Measurements from ENCODE around the gene ETAA1. TPM values are rescaled to one million over a fixed set of nuclear protein-coding genes. Genes with fewer than 3 reads are reported as not detected.

Gene ETAA1
- 10 to 100 TPM; 24.5 to 31.2 (median 26.3) TPM for polyA plus RNA-seq (ENCODE audit: insufficient read length in 4 of 4)

DNA sequence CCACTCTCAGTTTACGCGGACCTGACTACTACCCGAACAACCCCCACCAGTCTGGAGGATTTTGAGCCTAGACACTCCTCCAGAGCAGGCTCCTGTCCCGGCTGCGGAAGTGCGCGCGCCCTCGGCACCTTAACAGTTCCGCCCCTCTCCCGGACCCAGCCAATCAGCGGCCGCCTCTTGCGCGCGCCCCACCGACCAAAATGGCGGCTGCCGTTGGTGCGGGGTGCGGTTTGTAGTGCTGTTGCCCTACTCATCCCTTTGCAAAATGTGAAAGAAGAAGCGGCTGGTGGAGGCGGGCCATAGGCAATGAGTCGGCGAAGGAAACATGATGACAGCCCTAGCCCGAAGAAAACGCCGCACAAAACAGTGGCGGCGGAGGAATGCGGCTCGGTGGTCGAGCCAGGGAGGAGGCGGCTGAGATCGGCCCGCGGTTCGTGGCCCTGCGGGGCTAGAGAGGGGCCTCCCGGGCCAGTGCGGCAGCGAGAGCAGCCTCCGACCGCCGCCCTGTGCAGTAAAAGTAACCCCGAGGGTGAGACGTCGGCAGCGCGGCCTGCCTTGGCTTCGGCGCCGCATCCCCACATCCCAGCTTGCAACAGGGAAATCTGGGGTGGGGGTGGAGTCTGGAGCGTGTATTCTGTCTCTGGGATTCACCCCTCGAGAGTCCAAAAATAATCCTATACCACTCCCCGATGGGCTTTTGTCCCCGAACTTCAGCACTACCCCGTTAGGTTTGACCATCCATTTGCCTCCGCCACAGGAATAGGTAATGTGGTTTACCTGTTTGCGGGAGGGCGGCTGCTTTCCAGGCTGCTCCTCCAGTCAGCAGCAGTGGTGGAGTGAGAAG lies at the start of gene ETAA1:
TSS of gene ETAA1 (plus strand) at position 191 of the 844 bp plus-strand sequence. CDS start at position 307, 116 bp downstream.
- DNase-seq (ENCODE audit: low read depth in 4 of 4, low spot score in 3 of 4): peak; percentile 75 to 86 (median 80)

DNA sequence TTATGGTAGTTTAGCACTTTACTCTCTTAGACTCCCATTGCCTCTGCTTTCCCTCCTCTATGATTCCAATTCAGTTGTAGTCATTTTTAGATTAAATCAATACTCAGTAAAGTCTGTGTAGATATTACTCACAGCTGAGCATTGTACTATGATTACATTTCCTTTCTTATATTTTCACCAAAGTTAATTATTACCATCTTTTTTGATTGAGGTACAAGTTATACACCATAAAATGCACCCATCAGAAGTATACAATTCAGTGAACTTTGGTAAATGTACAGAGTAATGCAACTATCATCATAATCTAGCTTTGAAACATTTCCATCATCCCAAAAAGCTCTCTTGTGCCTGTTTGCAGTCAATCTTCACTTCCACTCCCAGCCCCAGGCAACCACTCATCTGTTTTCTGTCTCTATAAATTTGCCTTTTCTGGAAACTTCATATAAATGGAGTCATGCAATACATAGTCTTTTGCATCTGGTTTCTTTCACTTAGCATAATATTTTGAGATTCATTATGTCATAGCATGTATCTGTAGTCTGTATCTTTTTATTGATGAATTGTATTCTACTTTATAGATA lies 30.2 kb upstream of the ETAA1 start:
- DNase-seq (ENCODE audit: low read depth in 4 of 4, low spot score in 3 of 4): no peak

DNA sequence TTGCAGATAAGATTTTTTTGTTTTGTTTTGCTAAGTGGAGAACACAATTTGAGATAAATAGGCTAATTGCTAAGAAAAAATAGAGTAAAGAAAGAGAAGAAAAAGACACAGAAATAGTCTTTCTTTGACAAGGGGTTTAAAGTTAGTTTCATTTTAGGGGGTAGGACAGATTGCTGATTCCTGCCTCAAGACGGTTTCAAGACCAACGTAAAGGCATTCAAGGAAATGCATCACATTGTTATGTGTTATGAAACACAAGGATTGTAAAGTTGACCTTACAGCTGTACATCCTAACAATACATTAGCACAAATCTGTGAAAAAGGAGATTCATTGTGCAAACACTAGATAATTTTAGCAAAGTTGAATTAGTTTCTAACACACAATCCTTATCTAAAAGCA lies 22.7 kb upstream of the ETAA1 start:
- DNase-seq (ENCODE audit: low read depth in 4 of 4, low spot score in 3 of 4): no peak

GRCh38 chr2:67374949-67375348 lies 22.2 kb upstream of the ETAA1 start:
- DNase-seq (ENCODE audit: low read depth in 4 of 4, low spot score in 3 of 4): no peak

- no peak for DNase-seq (ENCODE audit: low read depth in 4 of 4, low spot score in 3 of 4)
Measured at GRCh38 chr2:67378555-67378954, 18.6 kb upstream of the ETAA1 start.

GRCh38 chr2:67379048-67379447 lies 18.1 kb upstream of the ETAA1 start:
- DNase-seq (ENCODE audit: low read depth in 4 of 4, low spot score in 3 of 4): no peak

GRCh38 chr2:67384123-67384822 lies 12.9 kb upstream of the ETAA1 start:
- DNase-seq (ENCODE audit: low read depth in 4 of 4, low spot score in 3 of 4): no peak

DNA sequence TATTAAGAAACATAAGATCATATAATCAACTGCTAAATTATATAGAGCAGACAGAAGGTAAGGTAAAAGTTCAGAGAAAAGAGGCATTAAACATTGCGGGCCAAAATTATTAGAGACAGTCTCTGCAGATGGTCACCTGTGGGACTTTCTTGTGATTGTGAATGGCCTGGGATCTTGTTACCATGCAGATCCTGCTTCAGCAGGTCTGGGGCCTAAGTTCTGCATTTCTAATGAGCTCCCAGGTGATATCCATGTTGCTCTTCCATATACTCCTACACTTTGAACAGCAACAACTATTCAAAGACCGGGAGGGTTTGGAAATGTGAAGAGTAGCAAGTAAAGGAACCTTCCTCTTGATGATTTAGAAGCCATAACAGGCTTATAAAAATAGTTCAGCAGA lies 8.5 kb upstream of the ETAA1 start:
- DNase-seq (ENCODE audit: low read depth in 4 of 4, low spot score in 3 of 4): no peak

DNA sequence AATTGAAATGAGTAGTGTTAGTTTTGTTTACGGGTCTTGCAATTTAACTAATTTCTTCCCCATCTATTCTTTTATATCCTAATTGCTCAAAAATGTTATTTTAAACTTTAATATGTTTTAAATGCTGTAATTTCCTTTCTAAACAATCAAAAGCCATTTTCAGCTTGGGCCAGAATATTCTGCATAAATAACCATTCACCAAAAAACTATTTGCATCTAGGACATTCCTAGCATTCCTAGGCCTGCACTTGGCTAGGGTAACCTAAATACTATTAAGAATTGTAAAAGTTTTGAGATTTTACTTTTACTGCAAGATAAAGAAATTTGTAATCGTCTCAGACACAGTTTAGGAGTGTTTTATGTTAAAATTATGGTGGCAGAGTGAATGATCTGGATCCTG lies 7.8 kb upstream of the ETAA1 start:
- no peak for DNase-seq (ENCODE audit: low read depth in 4 of 4, low spot score in 3 of 4)

DNA sequence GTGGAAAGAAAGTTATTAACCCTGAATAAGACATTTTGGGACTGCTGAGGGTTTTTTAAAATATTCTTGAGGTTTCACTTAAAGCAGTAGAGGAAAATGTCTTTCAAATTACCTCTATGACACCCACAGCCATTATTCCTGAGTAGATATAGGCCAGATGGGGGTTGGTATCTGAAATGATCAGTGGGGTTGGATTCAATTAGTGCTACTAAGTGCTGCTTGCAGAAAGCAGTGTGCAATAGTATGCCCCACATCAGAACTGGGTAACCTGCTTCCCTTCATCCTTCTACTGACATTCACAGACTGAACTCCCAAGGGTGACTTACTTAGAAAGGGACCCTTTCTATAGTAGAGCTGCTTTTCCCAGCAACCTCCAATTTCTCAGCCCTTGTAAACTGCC lies 7.3 kb upstream of the ETAA1 start:
- DNase-seq (ENCODE audit: low read depth in 4 of 4, low spot score in 3 of 4): no peak

GRCh38 chr2:67393237-67393636 lies 3.9 kb upstream of the ETAA1 start:
- no peak for DNase-seq (ENCODE audit: low read depth in 4 of 4, low spot score in 3 of 4)

DNA sequence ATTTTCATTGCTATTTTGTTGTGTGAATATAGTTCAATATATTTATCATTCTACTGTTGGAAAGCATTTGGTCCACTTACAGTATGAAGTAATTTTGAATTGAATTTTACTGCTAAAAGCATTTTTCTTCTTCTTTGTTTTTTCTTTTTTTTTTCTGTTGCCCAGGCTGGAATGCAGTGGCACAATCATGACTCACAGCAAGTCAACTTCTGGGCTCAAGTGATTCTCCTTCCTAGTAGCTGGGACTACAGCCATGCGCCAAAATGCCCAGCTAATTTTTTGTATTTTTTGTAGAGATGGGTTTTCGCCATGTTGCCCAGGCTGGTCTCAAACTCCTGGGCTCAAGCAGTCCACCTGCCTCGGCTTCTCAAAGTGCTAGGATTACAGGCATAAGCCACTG lies 2.4 kb upstream of the ETAA1 start:
- DNase-seq (ENCODE audit: low read depth in 4 of 4, low spot score in 3 of 4): no peak

DNA sequence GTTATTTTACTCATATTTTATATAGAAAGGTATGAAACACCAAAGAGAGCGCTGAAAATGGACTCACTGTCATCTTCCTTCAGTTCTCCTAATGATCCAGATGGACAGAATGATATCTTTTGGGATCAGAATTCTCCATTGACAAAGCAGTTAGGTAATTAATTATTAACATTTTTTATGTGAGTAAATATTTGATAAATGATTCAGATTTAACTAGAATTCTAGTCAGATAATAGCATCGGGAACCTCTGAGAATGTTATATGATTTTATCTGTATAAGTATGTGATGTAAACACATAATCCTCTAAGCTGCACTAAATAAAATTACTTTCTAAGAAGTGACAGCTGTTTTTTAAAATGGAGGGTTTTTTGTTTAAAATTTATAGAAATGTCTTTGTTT lies 2.0 kb downstream of the ETAA1 start:
- no peak for DNase-seq (ENCODE audit: low read depth in 4 of 4, low spot score in 3 of 4)

DNA sequence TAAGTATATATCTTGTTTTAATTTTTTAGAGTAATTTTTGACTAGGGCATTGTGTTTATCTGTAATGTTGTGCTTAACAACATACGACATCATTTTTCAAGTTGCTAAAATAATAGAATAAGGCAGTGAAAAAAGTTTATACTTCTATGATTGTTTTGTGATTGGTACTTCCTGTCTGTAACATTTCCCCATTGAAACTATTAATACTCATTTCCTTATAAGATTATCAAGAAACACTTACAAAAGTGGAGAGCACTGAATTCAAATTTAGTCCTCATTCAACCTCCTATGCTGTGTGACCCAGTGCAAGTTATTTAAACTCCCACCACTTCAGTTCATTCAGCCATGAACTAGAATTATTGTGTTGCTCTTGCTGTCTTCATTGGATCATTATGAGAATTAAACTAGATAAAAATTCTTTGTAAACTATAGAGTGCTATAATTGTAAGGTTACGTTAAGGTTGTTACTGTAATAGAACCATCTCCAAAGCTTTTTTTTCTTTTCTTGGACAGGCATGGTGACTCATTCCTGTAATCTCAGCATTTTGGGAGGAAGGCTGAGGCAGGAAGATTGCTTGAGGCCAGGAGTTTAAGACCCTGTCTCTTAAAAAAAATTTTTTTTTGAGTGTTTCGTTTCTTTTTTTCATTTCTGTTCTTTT lies 2.8 kb downstream of the ETAA1 start:
- no peak for DNase-seq (ENCODE audit: low read depth in 4 of 4, low spot score in 3 of 4)

DNA sequence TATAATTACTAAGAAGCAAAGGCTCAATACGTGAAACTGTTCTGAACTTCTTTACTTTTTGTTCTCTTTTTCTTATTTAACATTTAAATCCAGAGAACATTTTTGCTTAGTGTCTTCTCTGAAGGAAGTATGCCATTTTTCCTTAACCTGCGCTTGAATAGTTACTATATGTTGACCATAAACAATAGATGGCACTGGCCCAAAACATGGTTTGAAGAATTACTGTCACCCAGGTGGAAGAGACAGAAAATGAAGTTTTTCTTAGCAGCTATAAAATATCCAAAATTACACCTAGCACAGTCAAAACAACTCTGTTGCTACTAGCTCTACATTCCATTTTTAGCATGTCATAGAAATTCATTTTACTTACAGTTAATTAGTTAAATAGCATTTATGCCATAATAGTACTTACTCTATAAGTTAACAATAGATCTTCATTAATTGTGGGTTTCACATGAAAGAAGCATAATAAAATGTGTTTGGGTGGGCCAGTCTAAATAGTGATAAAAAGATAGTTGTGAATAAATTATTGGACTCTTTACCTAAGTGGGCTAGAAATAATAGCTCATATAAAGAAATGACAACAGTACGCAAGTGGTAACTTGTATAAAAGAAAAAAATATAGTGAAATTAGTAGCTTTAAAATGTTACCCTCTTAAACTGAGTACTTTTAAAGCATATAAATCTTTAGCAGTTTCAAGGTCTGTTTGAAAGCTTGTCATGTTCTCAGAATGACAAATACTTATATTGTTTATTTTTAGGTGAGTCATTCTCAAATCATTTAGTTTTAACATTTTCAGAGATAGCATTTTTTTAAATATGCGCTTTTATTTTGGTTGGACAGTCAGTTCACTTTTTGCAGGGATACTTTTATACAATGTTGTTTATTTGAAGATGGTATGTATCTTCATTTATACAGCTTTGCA lies 3.7 kb downstream of the ETAA1 start:
- DNase-seq (ENCODE audit: low read depth in 4 of 4, low spot score in 3 of 4): no peak

DNA sequence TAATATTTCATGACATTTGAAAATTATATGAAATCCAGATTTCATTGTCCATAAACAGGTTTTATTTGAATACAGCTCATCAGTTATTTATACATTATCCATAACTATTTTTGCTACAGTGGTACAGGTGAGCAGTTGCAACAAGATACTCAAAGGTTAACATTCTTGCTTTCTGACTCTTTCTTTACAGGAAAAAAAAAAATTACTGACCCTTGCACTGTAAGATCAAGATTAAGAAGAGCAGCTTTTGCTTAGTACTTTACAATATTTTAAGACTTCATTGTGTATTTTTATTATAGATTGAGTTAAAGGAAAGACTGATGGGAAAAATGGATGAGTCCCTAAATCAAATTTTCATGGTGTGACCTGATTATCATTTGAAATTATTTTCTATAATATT lies 11.2 kb downstream of the ETAA1 start:
- DNase-seq (ENCODE audit: low read depth in 4 of 4, low spot score in 3 of 4): no peak

DNA sequence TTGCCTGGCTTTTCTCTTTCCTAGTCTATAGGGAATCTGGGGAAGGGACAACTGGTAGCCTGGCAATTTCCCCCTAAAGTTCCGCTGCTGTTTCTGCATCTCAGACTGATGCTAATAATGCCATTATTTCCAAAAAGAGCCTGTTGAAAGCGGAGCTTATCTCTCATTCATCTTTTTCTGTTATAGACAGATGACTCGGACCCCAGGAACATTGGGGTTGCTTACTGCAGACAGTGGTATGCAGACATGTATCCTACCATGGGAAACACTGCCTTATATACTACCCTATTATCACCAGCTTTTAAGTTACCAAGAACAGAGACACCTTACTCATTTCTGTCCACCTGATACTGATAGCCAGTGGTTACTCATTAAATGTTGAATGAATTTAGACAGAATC lies 15.3 kb downstream of the ETAA1 start:
- DNase-seq (ENCODE audit: low read depth in 4 of 4, low spot score in 3 of 4): no peak

GRCh38 chr2:67414867-67415266 lies 17.7 kb downstream of the ETAA1 start:
- no peak for DNase-seq (ENCODE audit: low read depth in 4 of 4, low spot score in 3 of 4)

DNA sequence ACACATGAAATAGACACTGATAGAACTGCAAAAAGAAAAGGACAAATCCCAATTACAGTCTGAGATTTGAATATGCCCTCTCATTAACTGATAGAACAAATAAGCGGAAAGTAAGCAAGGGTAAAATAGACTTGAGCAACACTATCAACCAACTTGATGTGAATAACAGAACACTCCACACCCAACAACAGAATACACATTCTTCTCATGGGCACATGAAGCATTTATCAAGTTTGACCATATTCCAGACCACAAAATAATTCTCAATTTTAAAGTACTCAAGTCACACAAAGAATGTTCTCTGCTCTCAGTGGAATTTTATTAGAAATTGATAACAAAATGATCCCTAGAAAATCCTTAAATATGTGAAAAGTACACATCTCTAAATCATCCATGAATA lies 19.0 kb downstream of the ETAA1 start:
- DNase-seq (ENCODE audit: low read depth in 4 of 4, low spot score in 3 of 4): no peak

DNA sequence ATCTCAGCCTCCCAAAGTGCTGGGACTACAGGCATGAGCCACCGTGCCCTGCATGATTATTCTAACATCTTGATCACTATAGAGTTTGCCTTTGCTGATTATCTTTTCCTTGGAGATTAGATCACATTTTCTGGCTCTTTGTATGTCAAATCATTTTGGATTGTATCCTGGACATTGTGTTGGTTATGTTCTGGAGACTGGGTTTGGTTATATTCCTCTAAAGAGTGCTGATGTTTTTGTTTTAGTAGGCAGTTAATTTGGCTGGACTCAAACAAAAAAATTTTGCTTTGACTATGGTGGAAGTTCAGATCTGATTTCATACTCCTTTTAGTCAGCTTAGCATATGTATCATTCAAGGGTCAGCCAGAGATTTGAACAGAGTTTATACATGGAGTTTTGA lies 26.4 kb downstream of the ETAA1 start:
- DNase-seq (ENCODE audit: low read depth in 4 of 4, low spot score in 3 of 4): no peak

Data from left renal pelvis (tissue), 4 donors.